HG03439 (cell line): Measurements from ENCODE around the gene SLC39A3.

Source experiments
- ATAC-seq: cut with Tn5 transposase; IDR thresholded peaks from one replicate; pipeline ENCODE4 v1.9.1; 2021; ENCODE audit warnings: mild to moderate bottlenecking, moderate library complexity; ENCODE audit not compliant: unreplicated experiment

The SLC39A3 gene

GRCh38 chr19:2739602-2740313 lies at the start of gene SLC39A3:
Gene SLC39A3, minus strand, starts transcription at chr19:2740017. Its CDS starts 2,760 bp downstream, at chr19:2737257.
- peak; percentile 90 for ATAC-seq

GRCh38 chr19:2788237-2788636 lies 48.4 kb upstream of the SLC39A3 start:
- no peak for ATAC-seq

- ATAC-seq, result no peak
These were observed 47.3 kb upstream of the SLC39A3 start for GRCh38 chr19:2787115-2787514.

GRCh38 chr19:2785244-2785997 lies 45.6 kb upstream of the SLC39A3 start, which contains the start of gene THOP1:
Gene THOP1, plus strand, starts transcription at chr19:2785503. Its CDS starts 160 bp downstream, at chr19:2785663.
- peak; percentile 61 for ATAC-seq

GRCh38 chr19:2783781-2784145 lies 43.9 kb upstream of the SLC39A3 start:
- no peak for ATAC-seq

- ATAC-seq, result peak; percentile 78
These were observed 43.3 kb upstream of the SLC39A3 start, which contains the start of gene SGTA for GRCh38 chr19:2782936-2783780. Gene SGTA, minus strand, starts transcription at chr19:2783273. Its CDS starts 14,205 bp downstream, at chr19:2769068.

- no peak for ATAC-seq
These were observed 42.6 kb upstream of the SLC39A3 start for GRCh38 chr19:2782329-2782935.

GRCh38 chr19:2780284-2780683 lies 40.5 kb upstream of the SLC39A3 start:
- ATAC-seq, result no peak

- ATAC-seq, result no peak
These were observed 39.4 kb upstream of the SLC39A3 start for GRCh38 chr19:2779121-2779740.

- no peak for ATAC-seq
These were observed 38.3 kb upstream of the SLC39A3 start for GRCh38 chr19:2777952-2778683.

GRCh38 chr19:2775556-2776430 lies 36.0 kb upstream of the SLC39A3 start:
- ATAC-seq, result no peak

GRCh38 chr19:2774953-2775555 lies 35.2 kb upstream of the SLC39A3 start:
- ATAC-seq, result no peak

- no peak for ATAC-seq
These were observed 34.4 kb upstream of the SLC39A3 start for GRCh38 chr19:2774083-2774679.

GRCh38 chr19:2771786-2772674 lies 32.2 kb upstream of the SLC39A3 start:
- ATAC-seq, result no peak

GRCh38 chr19:2770055-2771013 lies 30.5 kb upstream of the SLC39A3 start:
- ATAC-seq, result no peak

GRCh38 chr19:2769218-2769617 lies 29.4 kb upstream of the SLC39A3 start:
- no peak for ATAC-seq
